NCI-H69 (cell line): Measurements from ENCODE around the gene CCDC81.
"Not testable (repeated sequence)": the region's sequence is repeated elsewhere in the genome, so short reads cannot be mapped to it uniquely, and the experiment has no call there.

Experiments used
- DNase-seq: peaks from one replicate; lab custom pipeline; 2025; lab: John Stamatoyannopoulos, UW

Gene CCDC81

DNA sequence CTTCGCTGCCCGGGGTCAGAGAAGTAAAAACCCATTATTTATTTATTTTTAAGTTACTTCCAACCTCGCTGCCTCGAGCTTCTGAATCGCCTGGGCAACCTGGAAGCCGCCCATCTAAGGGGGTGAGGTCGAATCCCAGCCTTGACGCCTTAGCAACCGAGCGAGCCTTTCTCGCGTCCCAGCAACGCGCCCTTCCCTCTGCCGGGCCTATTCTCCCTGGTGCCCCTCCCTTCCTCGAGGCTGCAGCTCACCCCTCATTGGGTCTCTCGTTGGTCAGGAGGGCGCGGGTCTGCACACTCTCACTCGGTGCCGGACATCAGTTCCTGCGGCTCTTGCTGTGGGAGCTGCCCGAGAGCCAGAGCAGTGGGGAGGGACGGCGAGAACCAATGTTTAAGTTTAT is at the start of gene CCDC81:
Gene CCDC81 (plus strand): TSS at position 302 of the 400 bp plus-strand sequence. CDS start 277 bp downstream, outside the sequence.
- peak; percentile 77 for DNase-seq

DNA sequence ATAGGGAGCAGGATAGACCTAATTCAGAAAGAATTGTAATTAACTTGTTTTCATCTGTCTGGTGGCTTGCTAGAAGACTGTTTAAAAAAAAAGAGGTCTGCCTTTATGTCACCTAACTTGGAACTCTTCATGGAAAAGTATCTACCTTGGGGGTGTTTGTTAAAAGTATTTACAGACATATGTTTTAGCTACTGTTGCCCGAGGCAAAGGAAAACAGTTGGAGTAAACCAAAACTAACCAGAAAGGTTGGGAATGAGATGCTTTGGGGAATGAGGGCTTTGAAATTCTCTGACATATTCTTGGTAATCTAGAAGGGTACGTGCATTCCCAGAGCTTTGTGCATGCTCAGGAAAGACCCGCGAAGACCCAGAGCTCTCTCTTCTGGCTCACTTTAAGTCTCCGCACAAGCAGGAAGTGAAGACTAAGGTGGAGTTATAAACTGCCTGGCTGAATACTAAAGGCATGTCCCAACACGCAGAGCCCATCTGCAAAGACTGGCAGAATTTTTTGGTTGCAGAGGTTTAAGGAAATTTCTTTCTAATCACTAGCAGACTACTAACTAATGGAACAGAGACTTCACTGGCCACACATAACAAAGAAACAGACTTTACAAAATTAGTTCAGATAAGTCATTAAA is 39.4 kb upstream of the CCDC81 start:
- DNase-seq: peak; percentile 21

- no peak for DNase-seq
Measured at GRCh38 chr11:86337227-86337626, 37.5 kb upstream of the CCDC81 start.

DNA sequence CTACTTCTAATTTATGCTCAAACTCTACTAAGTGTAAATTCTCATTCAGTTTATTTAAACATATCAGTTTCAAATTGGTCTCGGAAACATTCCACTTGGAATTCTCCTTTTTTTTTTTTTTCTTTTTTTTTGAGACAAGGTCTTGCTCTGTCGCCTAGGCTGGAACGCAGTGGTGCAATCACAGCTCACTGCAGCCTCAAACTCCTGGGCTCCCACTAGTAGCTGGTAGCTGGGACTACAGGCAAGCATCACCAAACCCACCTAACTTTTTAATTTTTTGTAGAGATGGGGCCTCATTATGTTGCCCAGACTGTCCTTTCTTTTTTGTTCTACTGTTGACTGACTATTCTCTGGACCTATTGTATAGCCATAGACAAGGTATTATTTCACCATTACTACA is 33.3 kb upstream of the CCDC81 start:
- DNase-seq: no peak

DNA sequence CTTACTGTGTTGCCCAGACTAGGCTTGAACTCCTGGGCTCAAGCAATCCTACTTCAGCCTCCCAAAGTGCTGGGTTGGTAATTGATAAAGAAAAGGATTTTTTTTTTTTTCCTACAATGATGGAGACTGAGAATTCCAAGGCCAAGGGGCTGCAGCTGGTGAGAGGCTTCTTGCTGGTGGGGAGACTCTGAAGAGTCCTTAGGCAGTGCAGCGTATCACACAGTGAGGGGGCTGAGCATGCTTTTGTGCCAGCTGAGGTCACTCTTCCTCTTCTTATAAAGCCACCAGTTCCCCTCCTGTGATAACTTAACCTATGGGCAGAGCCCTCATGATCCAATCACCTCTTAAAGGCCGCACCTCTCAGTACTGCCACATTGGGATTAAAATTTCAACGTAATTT is 28.2 kb upstream of the CCDC81 start:
- DNase-seq: no peak

- DNase-seq: no peak
Measured at GRCh38 chr11:86355256-86355655, 19.4 kb upstream of the CCDC81 start.

GRCh38 chr11:86357412-86357811 is 17.3 kb upstream of the CCDC81 start:
- DNase-seq: not testable (repeated sequence)

GRCh38 chr11:86358720-86359119 is 16.0 kb upstream of the CCDC81 start:
- no peak for DNase-seq

- peak; percentile 47 for DNase-seq
Measured at GRCh38 chr11:86360775-86361395, 13.8 kb upstream of the CCDC81 start.

GRCh38 chr11:86363424-86363823 is 11.3 kb upstream of the CCDC81 start:
- no peak for DNase-seq

- no peak for DNase-seq
Measured at GRCh38 chr11:86365546-86365945, 9.1 kb upstream of the CCDC81 start.

- peak; percentile 33 for DNase-seq
Measured at GRCh38 chr11:86369668-86370067, 5.0 kb upstream of the CCDC81 start.

DNA sequence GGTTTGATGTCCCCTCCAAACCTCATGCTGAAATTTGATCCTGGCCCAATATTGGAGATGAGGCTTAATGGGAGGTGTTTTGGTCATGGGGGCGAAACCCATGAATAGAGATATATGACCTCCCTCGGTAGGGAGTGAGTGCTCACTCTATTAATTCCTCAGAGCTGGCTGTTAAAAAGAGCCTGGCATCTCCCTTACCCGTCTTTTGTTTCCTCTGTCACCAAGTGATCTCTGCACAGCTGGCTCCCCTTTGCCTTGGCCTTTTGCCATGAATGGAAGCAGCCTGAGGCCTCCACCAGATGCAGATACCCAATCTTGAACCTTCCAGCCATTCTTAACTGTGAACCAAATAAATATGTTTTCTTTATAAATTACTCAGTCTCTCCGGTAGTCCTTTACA is 4.5 kb upstream of the CCDC81 start:
- DNase-seq: peak; percentile 55

GRCh38 chr11:86370922-86371594 is 3.6 kb upstream of the CCDC81 start:
- DNase-seq: no peak

DNA sequence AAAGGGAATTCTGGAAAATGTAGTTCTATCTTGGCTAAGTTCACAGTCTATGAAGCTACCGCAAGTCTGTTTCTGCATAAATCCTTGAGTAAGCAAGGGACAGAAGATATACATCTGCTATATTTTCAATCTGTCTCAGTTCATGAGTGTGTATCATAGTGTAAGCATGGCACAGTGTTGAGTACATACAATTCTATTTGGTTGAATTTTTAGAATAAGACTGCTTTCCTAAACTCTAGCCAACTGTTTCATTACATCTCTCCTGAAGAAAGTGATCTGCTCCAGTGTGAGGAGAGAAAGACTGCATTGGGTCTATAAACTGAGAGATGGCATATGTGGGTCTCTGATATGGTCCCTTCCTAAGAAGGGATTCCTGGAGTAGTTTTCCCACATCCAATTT is 2.6 kb upstream of the CCDC81 start:
- DNase-seq: no peak

- no peak for DNase-seq
Measured at GRCh38 chr11:86372586-86372985, 2.1 kb upstream of the CCDC81 start.

DNA sequence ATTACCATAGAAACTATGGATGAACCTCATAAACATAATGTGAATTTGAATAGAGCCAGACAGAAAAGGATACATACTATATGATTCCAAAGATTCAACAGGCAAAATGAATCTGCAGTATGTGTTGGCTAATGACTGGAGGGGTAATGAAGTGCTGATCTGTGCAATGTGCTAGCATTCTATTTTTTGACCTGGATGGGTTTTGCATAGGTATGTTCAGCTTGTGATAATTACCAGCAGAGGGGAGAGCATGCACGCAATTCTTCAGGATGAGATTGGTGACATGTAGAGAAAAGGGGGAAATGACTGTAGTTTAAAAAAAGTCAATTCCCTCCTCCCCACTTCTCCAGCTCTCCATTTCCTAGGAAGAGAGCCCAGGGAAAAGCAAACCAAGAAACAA is 618 bp upstream of the CCDC81 start:
- no peak for DNase-seq

- DNase-seq: no peak
Measured at GRCh38 chr11:86377972-86378371, 3.3 kb downstream of the CCDC81 start.

- DNase-seq: no peak
Measured at GRCh38 chr11:86380295-86381059, 5.8 kb downstream of the CCDC81 start.

- DNase-seq: no peak
Measured at GRCh38 chr11:86383041-86383955, 8.6 kb downstream of the CCDC81 start.

- DNase-seq: no peak
Measured at GRCh38 chr11:86386283-86386682, 11.6 kb downstream of the CCDC81 start.

- DNase-seq: no peak
Measured at GRCh38 chr11:86386746-86387145, 12.1 kb downstream of the CCDC81 start.
